ENCODE data around the gene FAM89B. TPM values are rescaled to one million over a fixed set of nuclear protein-coding genes. Genes with fewer than 3 reads are reported as not detected.

Gene FAM89B
- total and polyA plus RNA-seq, 9 donors = 1.9 to 74.0 (median 50.8) TPM

DNA sequence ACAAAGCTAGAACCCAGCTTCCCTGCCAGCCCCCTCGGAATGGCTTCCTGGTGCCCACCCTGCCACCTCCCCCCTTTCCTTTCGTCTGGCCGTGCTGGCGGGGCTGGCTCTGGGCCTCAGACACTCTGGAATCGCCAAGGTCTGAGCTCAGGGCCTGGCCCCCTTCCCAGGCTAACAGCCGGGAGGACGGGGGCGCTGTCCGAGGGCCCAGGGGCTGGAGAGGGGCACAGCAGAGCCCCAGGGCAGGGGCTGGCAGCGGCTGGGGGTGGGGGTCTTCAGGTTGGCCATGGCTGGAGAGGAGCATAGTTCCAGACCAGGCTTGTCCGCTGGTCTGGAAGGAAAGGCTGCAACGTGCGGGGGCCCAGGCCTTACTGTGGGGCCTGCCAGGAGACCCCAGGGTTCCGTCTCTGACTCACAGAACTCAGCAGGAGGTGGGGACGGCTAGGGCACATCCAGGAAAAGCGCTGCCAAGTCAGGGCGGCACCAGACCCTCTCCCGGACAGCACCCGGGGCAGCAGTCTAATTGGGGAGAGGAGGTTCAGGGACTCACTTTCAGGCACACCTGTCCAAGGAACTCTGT is 13.3 kb upstream of the FAM89B start:
- H3K27ac ChIP-seq = peak overlapping the region; percentile 95 to 100
- TF ChIP-seq, protein P1, sequence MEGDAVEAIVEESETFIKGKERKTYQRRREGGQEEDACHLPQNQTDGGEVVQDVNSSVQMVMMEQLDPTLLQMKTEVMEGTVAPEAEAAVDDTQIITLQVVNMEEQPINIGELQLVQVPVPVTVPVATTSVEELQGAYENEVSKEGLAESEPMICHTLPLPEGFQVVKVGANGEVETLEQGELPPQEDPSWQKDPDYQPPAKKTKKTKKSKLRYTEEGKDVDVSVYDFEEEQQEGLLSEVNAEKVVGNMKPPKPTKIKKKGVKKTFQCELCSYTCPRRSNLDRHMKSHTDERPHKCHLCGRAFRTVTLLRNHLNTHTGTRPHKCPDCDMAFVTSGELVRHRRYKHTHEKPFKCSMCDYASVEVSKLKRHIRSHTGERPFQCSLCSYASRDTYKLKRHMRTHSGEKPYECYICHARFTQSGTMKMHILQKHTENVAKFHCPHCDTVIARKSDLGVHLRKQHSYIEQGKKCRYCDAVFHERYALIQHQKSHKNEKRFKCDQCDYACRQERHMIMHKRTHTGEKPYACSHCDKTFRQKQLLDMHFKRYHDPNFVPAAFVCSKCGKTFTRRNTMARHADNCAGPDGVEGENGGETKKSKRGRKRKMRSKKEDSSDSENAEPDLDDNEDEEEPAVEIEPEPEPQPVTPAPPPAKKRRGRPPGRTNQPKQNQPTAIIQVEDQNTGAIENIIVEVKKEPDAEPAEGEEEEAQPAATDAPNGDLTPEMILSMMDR (IDR thresholded peaks at IDR 0.05) = no peak
- no peak for TF ChIP-seq EP300 (IDR thresholded peaks at IDR 0.05)
- TF ChIP-seq POLR2A (IDR thresholded peaks at IDR 0.05) = no peak
- intact Hi-C loops (cut with DNase I) = no loop called here
- no peaks in the 10 kb centered on the region for H3K36me3 ChIP-seq
- peaks cover 32% of the 10 kb centered on the region for H3K4me1 ChIP-seq (ENCODE audit: insufficient read depth)
- no peaks in the 10 kb centered on the region for H3K9me3 ChIP-seq
- DNase-seq = peak; percentile 83 to 91 (median 89)
- WGBS, 3 donors = 16 to 25% (median 21%) methylated on average over 11 to 19 of the region's 19 CpGs
- no peaks in the 10 kb centered on the region for H3K27me3 ChIP-seq
- peak overlapping the region; percentile 55 for H3K4me3 ChIP-seq

DNA sequence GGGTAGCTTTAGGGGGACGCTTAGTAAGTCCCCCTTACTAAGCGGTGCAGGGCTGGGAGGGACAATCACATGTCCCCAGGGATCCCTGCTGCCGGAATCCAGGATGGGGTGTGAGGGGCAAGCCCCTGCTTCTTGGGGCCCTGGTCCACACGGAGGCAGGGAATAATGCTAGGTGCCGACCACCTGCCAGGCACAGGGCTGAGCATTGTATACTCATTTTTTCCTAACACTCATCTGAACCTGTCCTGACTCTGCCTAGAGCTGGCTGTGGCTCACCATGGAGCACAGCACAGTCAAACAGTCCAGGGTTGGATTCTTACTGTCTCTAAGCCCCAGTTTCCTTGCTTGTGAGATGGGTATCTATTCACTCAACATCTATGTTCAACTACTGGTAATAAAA is 12.8 kb upstream of the FAM89B start:
- peak overlapping the region; percentile 95 to 100 for H3K27ac ChIP-seq
- intact Hi-C loops (cut with DNase I) = no loop called here
- 56 to 60% (median 58%) methylated on average over 5 of the region's 5 CpGs for WGBS, 3 donors
- peaks cover 32% of the 10 kb centered on the region for H3K4me1 ChIP-seq (ENCODE audit: insufficient read depth)
- TF ChIP-seq, protein P1 (IDR thresholded peaks at IDR 0.05) = no peak
- TF ChIP-seq POLR2A (IDR thresholded peaks at IDR 0.05) = no peak
- TF ChIP-seq EP300 (IDR thresholded peaks at IDR 0.05) = no peak
- peak in 1 of 5 donors; percentile 48 for DNase-seq
- H3K27me3 ChIP-seq = no peaks in the 10 kb centered on the region
- no peaks in the 10 kb centered on the region for H3K36me3 ChIP-seq
- no peak overlapping the region for H3K4me3 ChIP-seq
- H3K9me3 ChIP-seq = no peaks in the 10 kb centered on the region

DNA sequence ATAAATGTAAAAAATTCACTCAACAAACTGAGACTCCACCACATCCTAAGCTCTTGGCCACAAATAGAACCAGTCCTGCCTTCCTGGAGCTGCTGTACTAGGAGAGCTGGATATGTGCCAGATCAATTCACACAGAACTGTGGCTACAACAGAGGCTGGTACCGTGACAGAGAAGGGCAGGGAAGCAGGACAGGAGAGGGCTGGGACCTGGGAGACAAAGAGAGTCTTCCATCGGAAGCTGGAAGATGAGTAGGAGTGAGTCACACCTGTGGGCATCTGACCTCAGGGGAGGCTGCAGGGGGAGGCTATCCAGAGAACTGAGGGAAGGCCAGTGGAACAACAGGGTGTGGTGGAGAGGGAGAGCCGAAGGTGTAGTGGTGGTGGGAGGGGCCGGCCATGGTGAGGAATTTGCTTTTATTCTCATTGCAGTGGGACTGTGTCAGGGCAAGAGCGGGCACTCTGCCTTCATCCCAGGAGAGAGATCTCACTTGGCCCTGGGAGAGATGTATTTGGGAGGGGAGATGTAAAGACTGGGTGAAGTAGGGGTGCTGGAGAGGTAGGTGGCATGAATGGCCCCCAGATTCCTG is 12.3 kb upstream of the FAM89B start:
- intact Hi-C loops (cut with DNase I) = no loop called here
- no peaks in the 10 kb centered on the region for H3K36me3 ChIP-seq
- H3K27me3 ChIP-seq = no peaks in the 10 kb centered on the region
- H3K4me3 ChIP-seq = no peak overlapping the region
- no peaks in the 10 kb centered on the region for H3K9me3 ChIP-seq
- H3K4me1 ChIP-seq (ENCODE audit: insufficient read depth) = peaks cover 32% of the 10 kb centered on the region
- H3K27ac ChIP-seq = peak overlapping the region; percentile 80 to 100
- WGBS, 3 donors = 34 to 41% (median 36%) methylated on average over 5 of the region's 5 CpGs
- TF ChIP-seq EP300 (IDR thresholded peaks at IDR 0.05) (no peak), POLR2A (IDR thresholded peaks at IDR 0.05) (no peak)
- TF ChIP-seq, protein P1 (IDR thresholded peaks at IDR 0.05) = no peak
- peak in 2 of 5 donors; percentile 50 to 54 for DNase-seq

DNA sequence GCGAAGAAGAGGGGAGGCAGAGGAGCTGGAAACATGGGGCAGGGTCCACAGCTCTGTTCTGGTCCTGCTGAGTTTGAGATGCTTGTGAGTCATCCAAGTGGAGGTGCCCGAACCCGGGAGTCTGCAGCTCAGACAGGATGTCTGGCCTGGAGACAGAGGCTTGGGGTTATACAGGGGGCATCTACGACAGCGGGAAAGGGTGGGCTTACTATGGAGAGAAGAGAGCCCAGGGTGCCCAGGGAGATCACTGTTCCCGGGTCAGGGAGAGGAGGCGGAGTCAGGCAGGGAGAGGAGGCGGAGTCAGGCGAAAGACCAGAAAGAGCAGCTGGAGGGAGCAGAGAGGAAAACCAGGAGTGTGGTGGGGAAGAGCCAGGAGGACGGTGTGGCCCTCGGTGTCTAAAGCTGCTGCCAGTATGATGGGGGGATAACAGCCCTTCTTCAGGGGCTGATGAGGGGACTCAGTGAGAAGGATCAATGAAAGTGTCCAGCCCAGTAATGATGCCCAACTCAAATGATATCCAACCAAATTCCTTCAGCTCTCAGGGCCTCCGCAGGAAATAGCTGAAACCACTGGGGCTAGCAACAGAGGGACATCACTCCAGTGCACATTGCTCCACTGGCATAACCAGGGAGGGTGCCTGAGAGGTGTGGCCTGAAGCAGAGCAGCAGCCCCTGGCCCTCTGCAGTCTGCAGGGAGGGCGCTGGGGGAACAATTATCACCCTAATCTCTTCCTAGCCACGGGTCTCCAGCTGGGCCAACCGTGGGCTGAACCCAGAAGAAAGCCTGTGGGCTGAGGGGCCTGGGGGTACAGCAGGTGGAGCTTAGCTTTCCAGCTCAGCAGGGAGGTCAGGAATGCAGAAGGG is 11.6 kb upstream of the FAM89B start:
- WGBS, 3 donors = 8 to 13% (median 10%) methylated on average over 15 of the region's 15 CpGs
- H3K4me3 ChIP-seq = no peak overlapping the region

More for the DNA sequence above, 11.6 kb upstream of the FAM89B start:
- H3K27ac ChIP-seq = peak overlapping the region; percentile 80 to 100
- H3K4me1 ChIP-seq (ENCODE audit: insufficient read depth) = peaks cover 28% of the 10 kb centered on the region
- peak; percentile 80 to 86 (median 82) for DNase-seq
- H3K27me3 ChIP-seq = no peaks in the 10 kb centered on the region
- H3K36me3 ChIP-seq = no peaks in the 10 kb centered on the region
- intact Hi-C loops (cut with DNase I) = no loop called here
- H3K9me3 ChIP-seq = no peaks in the 10 kb centered on the region
- no peak for TF ChIP-seq POLR2A (IDR thresholded peaks at IDR 0.05)
- TF ChIP-seq, protein P1 (IDR thresholded peaks at IDR 0.05) = no peak
- no peak for TF ChIP-seq EP300 (IDR thresholded peaks at IDR 0.05)

Measured in ovary (tissue), 9 donors.